ENCODE measurements around the gene RENBP. TPM values are rescaled to one million over a fixed set of nuclear protein-coding genes. Genes with fewer than 3 reads are reported as not detected.
A peak's percentile ranks its signal among the peaks of the same experiment; 100 is the strongest.

The RENBP gene
- total and polyA plus RNA-seq, 9 of the 15 experiments (the other 6 are each of a cell fraction or from before 2014, with no cell fraction given), result 0.07 to 14.8 (median 10.6) TPM; not detected in 1

- TF ChIP-seq MXD1 (CRISPR knock-in tag; IDR thresholded peaks at IDR 0.05; ENCODE audit: borderline replicate concordance, poor library complexity, severe bottlenecking) (no peak), HNRNPLL (IDR thresholded peaks at IDR 0.05; ENCODE audit: low read depth, low read length, poor library complexity, severe bottlenecking) (peak; percentile 51), MCM7 (IDR thresholded peaks at IDR 0.05) (no peak), KDM1A (IDR thresholded peaks at IDR 0.05) (no peak), ZNF830 (CRISPR knock-in tag; IDR thresholded peaks at IDR 0.05) (no peak; the same call in 1 of the 2 replicates), ZEB2 (IDR thresholded peaks at IDR 0.05) (no peak), BRCA1 (IDR thresholded peaks at IDR 0.05) (no peak), BRCA1 (CRISPR knock-in tag; IDR thresholded peaks at IDR 0.05) (0 out of 2 replicates have a peak, but pooled peaks have one; percentile 30), KLF1 (tag; IDR thresholded peaks at IDR 0.05) (peak; percentile 60; the same call in 1 of the 2 replicates), STAT5A (IDR thresholded peaks at IDR 0.05; ENCODE audit: borderline replicate concordance, low read length) (no peak), ZNF512 (tag; IDR thresholded peaks at IDR 0.05) (no peak), ZNF277 (CRISPR knock-in tag; IDR thresholded peaks at IDR 0.05; ENCODE audit: borderline replicate concordance) (no peak), L3MBTL2 (IDR thresholded peaks at IDR 0.05) (peak; percentile 68), MEIS2 (IDR thresholded peaks at IDR 0.05; ENCODE audit: partially characterized antibody) (peak; percentile 74), ADNP (tag; IDR thresholded peaks at IDR 0.05) (no peak), ZBTB9 (CRISPR knock-in tag; IDR thresholded peaks at IDR 0.05) (peak; percentile 20; the same call in 1 of the 2 replicates), EZH2 (IDR thresholded peaks at IDR 0.05; ENCODE audit: borderline replicate concordance, low read depth, low read length) (no peak), ZNF449 (CRISPR knock-in tag; IDR thresholded peaks at IDR 0.05) (no peak), FOXA3 (CRISPR knock-in tag; conservative IDR thresholded peaks at IDR 0.05 in 1 of 2, IDR thresholded peaks at IDR 0.05 in 1 of 2) (no peak), MECOM (CRISPR knock-in tag; IDR thresholded peaks at IDR 0.05) (no peak)
These were observed 16.3 kb downstream of the RENBP start (continued) for GRCh38 chrX:153927922-153928760.
